Heart right ventricle (tissue), 16 donors: ENCODE data around the gene SYT3. TPM values are rescaled to one million over a fixed set of nuclear protein-coding genes. Genes with fewer than 3 reads are reported as not detected.
A peak's percentile ranks its signal among the peaks of the same experiment; 100 is the strongest.
"Not testable (repeated sequence)": the region's sequence is repeated elsewhere in the genome, so short reads cannot be mapped to it uniquely, and the experiment has no call there.

Source experiments
- ATAC-seq, 8 donors: fragments of 200-7000 bp; cut with Tn5 transposase; one replicate each; pipeline ENCODE4 v1.9.1; 2020; ENCODE audit warnings: mild to moderate bottlenecking in 8 of 8, moderate library complexity in 8 of 8, moderate number of reproducible peaks in 1 of 8
- DNase-seq, 2 donors: peaks; one replicate each; pipeline ENCODE4 v3.0.0-alpha.2; 2020
- H3K27ac ChIP-seq, 10 donors: fragments of 200-600 bp; sonication (generic) in 2 of 10; one replicate each; pipeline versions ENCODE4 v1.5.0 to v1.8.0; 2020 to 2022; ENCODE audit warnings: mild to moderate bottlenecking in 3 of 10
- H3K27me3 ChIP-seq, 7 donors: fragments of 200-600 bp; one replicate each; pipeline ENCODE4 v1.8.0; 2021 to 2022; ENCODE audit warnings: mild to moderate bottlenecking in 2 of 7
- H3K36me3 ChIP-seq, 9 donors: fragments of 200-600 bp; sonication (generic) in 1 of 9; one replicate each; pipeline versions ENCODE4 v1.5.0 to v1.8.0; 2020 to 2022; ENCODE audit warnings: mild to moderate bottlenecking in 2 of 9
- H3K4me1 ChIP-seq, 9 donors: fragments of 200-600 bp; sonication (generic) in 1 of 9; one replicate each; pipeline versions ENCODE4 v1.5.0 to v1.8.0; 2020 to 2022; ENCODE audit warnings: mild to moderate bottlenecking in 4 of 9
- H3K4me3 ChIP-seq, 10 donors: fragments of 200-600 bp; sonication (generic) in 2 of 10; one replicate each; pipeline versions ENCODE4 v1.5.0 to v1.8.0; 2020 to 2022; ENCODE audit warnings: mild to moderate bottlenecking in 7 of 10, moderate library complexity in 2 of 10
- H3K9me3 ChIP-seq, 11 donors: fragments of 200-600 bp in 10 of 11; sonication (generic) in 2 of 11; one replicate each; pipeline versions ENCODE4 v1.5.0 to v1.8.0; 2013 to 2022; ENCODE audit warnings: mild to moderate bottlenecking in 2 of 11, control low read depth in 1 of 11, moderate library complexity in 1 of 11
- WGBS, 2 donors: extraction: QIAGEN DNeasy Blood & Tissue Kit; methylation state at CpG; one replicate each; pipeline ENCODE4 v1.1.7; 2013; ENCODE audit warnings: inconsistent platforms in 1 of 2; 5-methylcytosine and 5-hydroxymethylcytosine counted together
- intact Hi-C, 10 donors: fragments of 100-400 bp; cut with DNase I; formaldehyde crosslinking; loops; one replicate each; pipeline versions ENCODE4 v1.11.1 to v1.14.2; 2022
- polyA plus RNA-seq, 2 donors: library from polyadenylated mRNA; stranded (reverse); fragments of 200-250 nt; gene quantifications; one replicate each; pipeline ENCODE4 v1.2.3, GENCODE V29; 2013
- total RNA-seq, 10 donors: library from RNA; stranded (reverse); fragmentation: NEBNext Ultra II Directional in 3 of 10; extraction: Animal tissue kit (Norgen Biotek cat#: 25700) in 3 of 10; gene quantifications; one replicate each; pipeline versions ENCODE4 v1.2.1 to v1.2.4, GENCODE V29; 2021 to 2023
- TF ChIP-seq, protein P1 (sequence below), 9 donors: fragments of 200-600 bp; sonication (generic) in 2 of 9; IDR thresholded peaks; one replicate each; pipeline versions ENCODE4 v1.5.0 to v1.8.0; 2021 to 2022; ENCODE audit warnings: antibody characterized with exemption in 9 of 9, mild to moderate bottlenecking in 5 of 9, moderate library complexity in 1 of 9
- donor health status: Arrhythmogenic right ventricular cardiomyopathy.
- donor health status: ischemic (EF 13 %, LVEDD 7.1; RV severe dilation, severe dysfunction).
- donor health status: healthy with polysubstance abuse.
- donor health status: DM: no; HTN: yes; CAD: no.
- donor health status: DM: no; HTN: no; CAD: no.
- donor health status: ischemic (EF 25% LVEDD 6.9; RV normal size, moderate dysfunction).
- donor health status: ischemic (EF 25% LVEDD 5.7; RV mildly dilated, moderate dysfunction).
- donor health status: healthy.
- donor health status: DM: yes; HTN: yes; CAD: no.
- donor health status: Ischemic cardiomyopathy.
- donor health status: ischemic (EF 35%, LVEDD 5.7; RV mildly dilated, moderate dysfunction).
- donor health status: nonischemic (EF 11% LVEDD 7.7; RV severe dilation, severe dysfunction).
- donor health status: DM: yes; HTN: yes; CAD: no.
- donor health status: PGD.
- donor health status: ischemic (EF 29% LVEDD 5.4; RV normal size, mild dysfunction).
- donor health status: nonischemic (EF 23%, LVEDD 6.1; RV moderate dilation, normal function).

SYT3 gene
- total and polyA plus RNA-seq, 12 donors = 0.04 to 0.49 (median 0.25) TPM; not detected in 8

GRCh38 chr19:50612504-50613404, 26.9 kb downstream of the SYT3 start:
- H3K36me3 ChIP-seq, H3K4me3 ChIP-seq, intact Hi-C loops, H3K27ac ChIP-seq, DNase-seq, ATAC-seq, H3K9me3 ChIP-seq, H3K4me1 ChIP-seq: not testable (repeated sequence)
- WGBS, 2 donors = 77 to 84% methylated on average over 11 of the region's 11 CpGs
- H3K27me3 ChIP-seq = peaks cover 0 to 28% (median 8%) of the 10 kb centered on the region in 7 donors

DNA sequence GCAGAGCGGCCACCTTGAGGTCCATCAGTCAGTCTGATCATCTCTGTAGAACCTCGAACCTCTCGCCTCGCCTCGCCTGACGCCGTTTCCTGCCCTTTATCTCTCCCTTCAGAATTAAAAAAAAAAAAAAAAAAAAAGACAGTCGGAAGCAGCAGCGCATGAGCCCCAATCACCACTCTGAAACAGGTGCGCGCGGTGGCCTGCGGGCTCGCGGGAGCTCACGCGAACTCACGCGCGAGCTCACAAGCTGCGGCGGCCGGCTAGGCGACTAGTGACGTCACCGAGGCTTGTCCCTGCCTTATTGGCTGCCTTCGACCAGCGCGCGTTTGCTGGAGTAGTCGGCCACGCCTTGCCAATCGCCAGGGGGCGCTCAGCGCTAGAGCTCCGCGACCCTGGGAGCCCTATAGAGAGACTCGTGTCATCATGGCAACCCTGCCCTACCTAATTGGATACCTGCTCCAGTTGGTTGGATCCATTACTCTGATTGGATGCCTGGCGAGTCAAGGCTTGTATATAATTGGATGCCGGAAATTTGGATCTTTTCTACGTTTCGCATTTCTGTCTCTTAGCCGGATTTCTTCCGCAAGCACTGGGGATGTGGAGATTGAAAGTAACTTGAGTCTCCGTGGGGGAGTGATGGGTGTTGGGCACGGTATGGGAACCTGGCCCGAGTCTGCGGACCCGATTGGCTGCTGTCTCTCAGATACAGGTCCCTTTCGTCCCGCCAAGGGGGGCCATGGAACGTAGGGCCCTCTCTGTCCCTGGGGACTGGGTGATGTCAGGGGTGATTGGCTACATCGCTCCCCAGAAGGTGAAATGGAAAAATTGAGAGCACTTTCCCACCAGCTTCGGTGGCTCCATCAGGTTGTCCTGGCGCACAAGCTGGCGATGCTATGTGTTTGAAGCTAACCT, 31.6 kb downstream of the SYT3 start:
- intact Hi-C loops = no loop called here
- ATAC-seq = peak in 7 of 8 donors; percentile 52 to 91 (median 64)

GRCh38 chr19:50607388-50607787, 32.3 kb downstream of the SYT3 start:
- Histone ChIP-seq H3K36me3 (no peaks in the 10 kb centered on the region), H3K4me3 (no peak overlapping the region), H3K4me1 (peaks cover 0 to 6% (median 0%) of the 10 kb centered on the region in 9 donors), H3K27me3 (peaks cover 0 to 48% (median 38%) of the 10 kb centered on the region in 7 donors), H3K27ac (no peak overlapping the region), H3K9me3 (peaks cover 0 to 4% (median 0%) of the 10 kb centered on the region in 11 donors)
- ATAC-seq = no peak
- no peak for DNase-seq
- intact Hi-C loops = no loop called here
- TF ChIP-seq, protein P1, sequence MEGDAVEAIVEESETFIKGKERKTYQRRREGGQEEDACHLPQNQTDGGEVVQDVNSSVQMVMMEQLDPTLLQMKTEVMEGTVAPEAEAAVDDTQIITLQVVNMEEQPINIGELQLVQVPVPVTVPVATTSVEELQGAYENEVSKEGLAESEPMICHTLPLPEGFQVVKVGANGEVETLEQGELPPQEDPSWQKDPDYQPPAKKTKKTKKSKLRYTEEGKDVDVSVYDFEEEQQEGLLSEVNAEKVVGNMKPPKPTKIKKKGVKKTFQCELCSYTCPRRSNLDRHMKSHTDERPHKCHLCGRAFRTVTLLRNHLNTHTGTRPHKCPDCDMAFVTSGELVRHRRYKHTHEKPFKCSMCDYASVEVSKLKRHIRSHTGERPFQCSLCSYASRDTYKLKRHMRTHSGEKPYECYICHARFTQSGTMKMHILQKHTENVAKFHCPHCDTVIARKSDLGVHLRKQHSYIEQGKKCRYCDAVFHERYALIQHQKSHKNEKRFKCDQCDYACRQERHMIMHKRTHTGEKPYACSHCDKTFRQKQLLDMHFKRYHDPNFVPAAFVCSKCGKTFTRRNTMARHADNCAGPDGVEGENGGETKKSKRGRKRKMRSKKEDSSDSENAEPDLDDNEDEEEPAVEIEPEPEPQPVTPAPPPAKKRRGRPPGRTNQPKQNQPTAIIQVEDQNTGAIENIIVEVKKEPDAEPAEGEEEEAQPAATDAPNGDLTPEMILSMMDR (IDR thresholded peaks at IDR 0.05) = no peak
- 64 to 72% methylated on average over 20 of the region's 20 CpGs for WGBS, 2 donors

More for the DNA sequence above, 31.6 kb downstream of the SYT3 start:
- Histone ChIP-seq H3K4me3 (no peak overlapping the region), H3K4me1 (peaks cover 0 to 6% (median 0%) of the 10 kb centered on the region in 9 donors), H3K9me3 (peaks cover 0 to 4% (median 0%) of the 10 kb centered on the region in 11 donors), H3K27ac (no peak overlapping the region), H3K27me3 (peaks cover 0 to 41% (median 30%) of the 10 kb centered on the region in 7 donors), H3K36me3 (no peaks in the 10 kb centered on the region)
- DNase-seq = peak; percentile 54 to 72
- WGBS, 2 donors = 11 to 13% methylated on average over 56 of the region's 56 CpGs
- TF ChIP-seq, protein P1 (IDR thresholded peaks at IDR 0.05) = peak in 7 of 9 donors; percentile 17 to 55 (median 45)

GRCh38 chr19:50606059-50606836, 33.4 kb downstream of the SYT3 start:
- TF ChIP-seq, protein P1 (IDR thresholded peaks at IDR 0.05) = peak in 1 of 9 donors; percentile 13
- H3K36me3 ChIP-seq, DNase-seq, intact Hi-C loops, H3K4me1 ChIP-seq, H3K9me3 ChIP-seq, H3K27ac ChIP-seq, H3K4me3 ChIP-seq: not testable (repeated sequence)
- 35 to 36% methylated on average over 38 to 49 of the region's 58 CpGs for WGBS, 2 donors
- H3K27me3 ChIP-seq = peaks cover 3 to 53% (median 49%) of the 10 kb centered on the region in 7 donors
- peak in 4 of 8 donors; percentile 28 to 59 (median 38) for ATAC-seq

GRCh38 chr19:50604264-50605073, 35.2 kb downstream of the SYT3 start:
- 40 to 58% methylated on average over 27 to 45 of the region's 56 CpGs for WGBS, 2 donors
- peak in 1 of 8 donors; percentile 44 for ATAC-seq
- H3K4me3 ChIP-seq, H3K36me3 ChIP-seq, H3K27ac ChIP-seq, intact Hi-C loops, DNase-seq, H3K4me1 ChIP-seq, H3K9me3 ChIP-seq: not testable (repeated sequence)
- peaks cover 3 to 66% (median 61%) of the 10 kb centered on the region in 7 donors for H3K27me3 ChIP-seq
